KMS-11 (cell line): ENCODE results near the gene CA11.

Experiments
- H2AFZ ChIP-seq: fragments of 200-600 bp; sonication (generic); 2 replicates; pipeline ENCODE4 v1.6.1; 2016; ENCODE audit warnings: antibody characterized with exemption, mixed run types, low read depth
- H3K27ac ChIP-seq: fragments of 200-600 bp; sonication (generic); 2 replicates; pipeline ENCODE4 v1.6.1; 2016; ENCODE audit warnings: mild to moderate bottlenecking, mixed run types
- H3K27me3 ChIP-seq: fragments of 200-600 bp; sonication (generic); 2 replicates; pipeline ENCODE4 v1.6.1; 2017; ENCODE audit warnings: mild to moderate bottlenecking, low read depth, mixed run types, moderate library complexity; ENCODE audit not compliant: insufficient read depth
- H3K36me3 ChIP-seq: fragments of 200-600 bp; sonication (generic); 2 replicates; pipeline ENCODE4 v1.6.1; 2017; ENCODE audit warnings: mild to moderate bottlenecking, mixed run types; ENCODE audit not compliant: insufficient read depth
- H3K4me1 ChIP-seq: fragments of 200-600 bp; sonication (generic); 2 replicates; pipeline ENCODE4 v1.6.1; 2016; ENCODE audit warnings: mild to moderate bottlenecking, low read depth, mixed run types; ENCODE audit not compliant: poor library complexity, severe bottlenecking
- H3K4me2 ChIP-seq: fragments of 200-600 bp; sonication (generic); 2 replicates; pipeline ENCODE4 v1.7.0; 2016; ENCODE audit warnings: mild to moderate bottlenecking, mixed run types
- H3K4me3 ChIP-seq: fragments of 200-600 bp; sonication (generic); IDR thresholded peaks from 2 replicates; pipeline ENCODE4 v1.6.1; 2017; ENCODE audit warnings: low read depth, low read length, mixed read lengths; ENCODE audit not compliant: insufficient read depth
- H3K79me2 ChIP-seq: fragments of 200-600 bp; sonication (generic); 2 replicates; pipeline ENCODE4 v1.6.1; 2016; ENCODE audit warnings: low read depth, mixed run types; ENCODE audit not compliant: insufficient read depth
- H3K9ac ChIP-seq: fragments of 200-600 bp; sonication (generic); 2 replicates; pipeline ENCODE4 v1.6.1; 2016; ENCODE audit warnings: mild to moderate bottlenecking, mixed run types
- H4K20me1 ChIP-seq: fragments of 200-600 bp; sonication (generic); 2 replicates; pipeline ENCODE4 v1.6.1; 2016; ENCODE audit warnings: mild to moderate bottlenecking, mixed run types; ENCODE audit not compliant: insufficient read depth
- TF ChIP-seq, protein P1 (sequence below): fragments of 200-600 bp; sonication (generic); conservative IDR thresholded peaks from 2 replicates; pipeline ENCODE4 v1.6.1; 2017; ENCODE audit warnings: low read depth, mild to moderate bottlenecking, antibody characterized with exemption, low read length, moderate library complexity, mixed read lengths

CA11 gene

GRCh38 chr19:48596679-48597465 lies 49.1 kb downstream of the CA11 start:
- Histone ChIP-seq H2AFZ (no peak overlapping the region), H3K79me2 (no peaks in the 10 kb centered on the region), H3K4me3 (no peak overlapping the region), H3K27ac (no peak overlapping the region), H3K4me2 (no peak overlapping the region), H4K20me1 (no peaks in the 10 kb centered on the region), H3K27me3 (peaks cover 85% of the 10 kb centered on the region), H3K36me3 (no peaks in the 10 kb centered on the region), H3K4me1 (no peaks in the 10 kb centered on the region), H3K9ac (no peak overlapping the region)
- TF ChIP-seq, protein P1, sequence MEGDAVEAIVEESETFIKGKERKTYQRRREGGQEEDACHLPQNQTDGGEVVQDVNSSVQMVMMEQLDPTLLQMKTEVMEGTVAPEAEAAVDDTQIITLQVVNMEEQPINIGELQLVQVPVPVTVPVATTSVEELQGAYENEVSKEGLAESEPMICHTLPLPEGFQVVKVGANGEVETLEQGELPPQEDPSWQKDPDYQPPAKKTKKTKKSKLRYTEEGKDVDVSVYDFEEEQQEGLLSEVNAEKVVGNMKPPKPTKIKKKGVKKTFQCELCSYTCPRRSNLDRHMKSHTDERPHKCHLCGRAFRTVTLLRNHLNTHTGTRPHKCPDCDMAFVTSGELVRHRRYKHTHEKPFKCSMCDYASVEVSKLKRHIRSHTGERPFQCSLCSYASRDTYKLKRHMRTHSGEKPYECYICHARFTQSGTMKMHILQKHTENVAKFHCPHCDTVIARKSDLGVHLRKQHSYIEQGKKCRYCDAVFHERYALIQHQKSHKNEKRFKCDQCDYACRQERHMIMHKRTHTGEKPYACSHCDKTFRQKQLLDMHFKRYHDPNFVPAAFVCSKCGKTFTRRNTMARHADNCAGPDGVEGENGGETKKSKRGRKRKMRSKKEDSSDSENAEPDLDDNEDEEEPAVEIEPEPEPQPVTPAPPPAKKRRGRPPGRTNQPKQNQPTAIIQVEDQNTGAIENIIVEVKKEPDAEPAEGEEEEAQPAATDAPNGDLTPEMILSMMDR: no peak

DNA sequence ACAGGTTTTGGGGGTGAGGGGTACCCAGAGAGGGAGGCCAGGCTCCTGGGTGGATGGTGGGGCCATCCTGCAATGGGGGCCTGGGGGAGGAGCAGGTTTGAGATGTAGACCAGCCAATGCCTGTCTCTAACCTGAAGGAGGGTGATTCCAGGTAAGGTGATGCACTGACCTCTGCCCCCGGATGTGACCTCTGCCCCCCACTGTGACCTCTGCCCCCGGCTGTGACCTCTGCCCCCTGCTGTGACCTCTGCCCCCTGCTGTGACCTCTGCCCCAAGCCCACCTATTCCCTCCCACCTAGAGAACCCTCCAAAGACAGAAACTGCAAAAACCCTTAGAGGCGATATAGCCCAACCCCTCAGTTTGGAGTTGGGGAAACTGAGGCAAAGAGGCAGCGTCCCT lies 49.8 kb downstream of the CA11 start:
- H3K27ac ChIP-seq: no peak overlapping the region
- no peak overlapping the region for H3K9ac ChIP-seq
- peaks cover 87% of the 10 kb centered on the region for H3K27me3 ChIP-seq
- H4K20me1 ChIP-seq: no peaks in the 10 kb centered on the region
- no peak overlapping the region for H2AFZ ChIP-seq
- H3K4me2 ChIP-seq: no peak overlapping the region
- no peaks in the 10 kb centered on the region for H3K79me2 ChIP-seq
- H3K4me1 ChIP-seq: no peaks in the 10 kb centered on the region
- no peak overlapping the region for H3K4me3 ChIP-seq
- TF ChIP-seq, protein P1: no peak
- H3K36me3 ChIP-seq: no peaks in the 10 kb centered on the region

DNA sequence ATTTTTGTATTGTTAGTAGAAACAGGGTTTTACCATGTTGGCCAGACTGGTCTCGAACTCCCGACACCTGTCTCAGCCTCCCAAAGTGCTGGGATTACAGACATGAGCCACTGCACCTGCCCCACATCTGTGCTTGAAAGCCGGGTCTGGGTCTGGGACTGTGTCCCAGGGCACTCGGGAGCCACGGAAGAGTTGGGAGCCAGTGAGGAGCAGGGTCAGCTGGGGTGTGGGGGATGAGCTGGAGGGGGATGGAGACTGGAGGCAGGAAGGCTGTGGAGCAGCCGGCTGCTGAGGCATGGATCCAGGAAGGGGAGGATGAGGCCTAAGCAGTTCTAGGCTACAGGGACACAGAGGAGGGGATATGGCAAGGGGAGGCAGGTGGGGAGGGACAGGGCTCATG lies 50.2 kb downstream of the CA11 start:
- no peaks in the 10 kb centered on the region for H3K79me2 ChIP-seq
- no peak overlapping the region for H3K4me2 ChIP-seq
- no peak overlapping the region for H3K4me3 ChIP-seq
- no peaks in the 10 kb centered on the region for H3K4me1 ChIP-seq
- TF ChIP-seq, protein P1: no peak
- H3K27me3 ChIP-seq: peaks cover 88% of the 10 kb centered on the region
- no peaks in the 10 kb centered on the region for H3K36me3 ChIP-seq
- no peak overlapping the region for H3K9ac ChIP-seq
- H3K27ac ChIP-seq: no peak overlapping the region
- no peak overlapping the region for H2AFZ ChIP-seq
- H4K20me1 ChIP-seq: no peaks in the 10 kb centered on the region

GRCh38 chr19:48595171-48595570 lies 50.8 kb downstream of the CA11 start:
- no peak overlapping the region for H3K4me2 ChIP-seq
- no peak overlapping the region for H2AFZ ChIP-seq
- H3K27me3 ChIP-seq: peaks cover 89% of the 10 kb centered on the region
- no peaks in the 10 kb centered on the region for H3K36me3 ChIP-seq
- H3K9ac ChIP-seq: no peak overlapping the region
- no peak overlapping the region for H3K4me3 ChIP-seq
- no peaks in the 10 kb centered on the region for H3K4me1 ChIP-seq
- no peaks in the 10 kb centered on the region for H3K79me2 ChIP-seq
- no peak overlapping the region for H3K27ac ChIP-seq
- TF ChIP-seq, protein P1: no peak
- no peaks in the 10 kb centered on the region for H4K20me1 ChIP-seq
